GM18907 (cell line): ENCODE measurements around the gene STX1B.
A peak's percentile ranks its signal among the peaks of the same experiment; 100 is the strongest.

ENCODE experiments used
- ATAC-seq: cut with Tn5 transposase; IDR thresholded peaks from one replicate; pipeline ENCODE4 v1.9.1; 2021; ENCODE audit warnings: mild to moderate bottlenecking, moderate library complexity; ENCODE audit not compliant: unreplicated experiment

The STX1B gene

DNA sequence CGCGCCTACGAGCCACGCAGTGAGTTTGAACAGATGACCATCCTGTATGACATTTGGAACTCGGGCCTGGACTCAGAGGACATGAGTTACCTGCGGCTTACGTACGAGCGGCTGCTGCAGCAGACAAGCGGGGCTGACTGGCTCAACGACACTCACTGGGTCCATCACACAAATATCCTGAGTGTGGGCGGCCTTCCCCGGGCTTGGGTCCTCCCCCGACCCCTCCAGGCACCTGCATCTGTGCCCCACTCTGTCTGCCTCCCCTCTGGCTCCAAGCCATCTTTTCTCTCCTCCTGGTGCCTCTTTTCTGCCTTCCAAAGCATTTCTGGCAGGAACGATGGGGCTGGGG lies 30.4 kb downstream of the STX1B start:
- ATAC-seq = no peak

GRCh38 chr16:30979170-30980022 lies 31.0 kb downstream of the STX1B start:
- ATAC-seq = no peak

- ATAC-seq = no peak
Measured at GRCh38 chr16:30977502-30977901, 32.9 kb downstream of the STX1B start.

- no peak for ATAC-seq
Measured at GRCh38 chr16:30976486-30976885, 34.0 kb downstream of the STX1B start.

- no peak for ATAC-seq
Measured at GRCh38 chr16:30974348-30974747, 36.1 kb downstream of the STX1B start.

GRCh38 chr16:30972872-30973271 lies 37.6 kb downstream of the STX1B start:
- no peak for ATAC-seq

DNA sequence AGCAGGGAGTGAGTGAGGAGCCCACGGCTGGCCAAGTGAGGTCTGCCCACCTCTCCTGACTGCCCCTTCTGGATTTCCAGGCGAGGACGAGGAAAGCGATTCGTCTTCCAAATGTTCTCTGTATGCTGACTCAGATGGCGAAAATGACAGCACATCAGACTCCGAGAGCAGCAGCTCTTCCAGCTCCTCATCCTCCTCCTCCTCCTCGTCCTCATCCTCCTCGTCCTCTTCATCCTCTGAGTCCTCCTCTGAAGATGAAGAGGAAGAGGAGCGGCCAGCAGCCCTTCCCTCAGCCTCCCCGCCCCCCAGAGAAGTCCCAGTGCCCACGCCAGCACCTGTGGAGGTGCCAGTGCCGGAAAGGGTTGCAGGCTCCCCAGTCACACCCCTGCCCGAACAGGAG lies 39.1 kb downstream of the STX1B start:
- ATAC-seq = no peak

DNA sequence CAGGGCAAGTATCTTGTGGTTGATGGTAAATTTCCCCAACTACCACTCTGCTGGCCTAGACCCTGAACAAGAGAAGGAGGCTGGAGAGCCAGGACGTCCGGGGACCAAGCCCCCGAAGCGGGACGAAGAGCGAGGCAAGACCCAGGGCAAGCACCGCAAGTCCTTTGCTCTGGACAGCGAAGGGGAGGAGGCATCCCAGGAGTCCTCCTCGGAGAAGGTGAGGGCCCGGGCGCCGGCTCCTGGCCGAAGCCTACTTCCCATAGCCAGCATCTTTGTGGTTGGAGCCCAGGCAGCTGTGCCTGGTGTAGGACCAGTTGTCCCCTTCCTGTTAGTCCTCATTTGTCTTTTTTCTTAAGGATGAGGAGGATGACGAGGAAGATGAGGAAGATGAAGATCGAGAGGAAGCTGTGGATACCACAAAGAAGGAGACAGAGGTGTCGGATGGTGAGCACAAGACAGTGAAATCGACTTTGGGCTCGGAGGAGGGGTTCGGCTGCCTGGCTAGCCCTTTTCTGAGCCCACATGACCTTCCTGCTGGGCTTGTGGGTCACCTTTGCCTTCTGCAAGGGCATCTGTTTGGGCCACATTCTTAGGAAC lies 41.1 kb downstream of the STX1B start:
- no peak for ATAC-seq

DNA sequence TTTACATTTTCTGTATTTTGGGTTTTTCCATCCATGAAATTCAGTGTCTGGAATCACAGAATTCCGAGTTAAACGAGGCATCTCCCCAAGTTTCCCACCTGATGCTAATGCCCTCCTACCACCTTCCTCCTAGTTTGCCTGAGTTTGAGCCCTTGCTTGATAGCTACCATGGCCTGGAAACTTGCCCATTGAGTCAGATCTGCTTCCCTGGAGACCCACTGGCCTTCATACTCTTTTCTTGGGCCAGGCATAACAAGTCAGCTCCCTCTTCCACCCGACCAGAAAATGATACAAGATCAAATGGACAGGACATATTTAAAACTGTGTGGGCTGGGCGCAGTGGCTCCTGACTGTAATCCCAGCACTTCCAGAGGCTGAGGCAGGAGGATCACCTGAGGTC lies 42.6 kb downstream of the STX1B start:
- no peak for ATAC-seq

DNA sequence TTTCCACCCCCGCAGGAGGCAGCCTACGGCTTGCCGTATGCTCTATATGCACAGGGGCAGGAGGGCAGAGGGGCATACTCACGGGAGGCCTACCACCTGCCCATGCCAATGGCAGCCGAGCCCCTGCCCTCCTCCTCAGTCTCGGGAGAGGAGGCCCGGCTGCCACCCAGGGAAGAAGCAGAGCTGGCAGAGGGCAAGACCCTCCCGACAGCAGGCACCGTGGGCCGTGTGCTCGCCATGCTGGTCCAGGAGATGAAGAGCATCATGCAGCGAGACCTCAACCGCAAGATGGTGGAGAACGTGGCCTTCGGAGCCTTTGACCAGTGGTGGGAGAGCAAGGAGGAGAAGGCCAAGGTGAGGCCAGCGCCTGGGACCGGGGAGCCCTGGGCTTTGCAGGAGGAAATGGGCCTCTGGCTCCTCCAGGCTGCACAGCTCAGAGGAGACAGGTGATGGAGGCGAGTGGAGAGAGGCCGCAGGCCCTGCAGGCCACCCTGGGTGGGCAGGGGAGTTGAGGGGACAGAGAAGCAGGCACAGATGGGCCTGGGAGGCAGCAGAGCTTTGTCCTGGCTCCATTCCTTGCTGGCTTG lies 44.3 kb downstream of the STX1B start:
- no peak for ATAC-seq

DNA sequence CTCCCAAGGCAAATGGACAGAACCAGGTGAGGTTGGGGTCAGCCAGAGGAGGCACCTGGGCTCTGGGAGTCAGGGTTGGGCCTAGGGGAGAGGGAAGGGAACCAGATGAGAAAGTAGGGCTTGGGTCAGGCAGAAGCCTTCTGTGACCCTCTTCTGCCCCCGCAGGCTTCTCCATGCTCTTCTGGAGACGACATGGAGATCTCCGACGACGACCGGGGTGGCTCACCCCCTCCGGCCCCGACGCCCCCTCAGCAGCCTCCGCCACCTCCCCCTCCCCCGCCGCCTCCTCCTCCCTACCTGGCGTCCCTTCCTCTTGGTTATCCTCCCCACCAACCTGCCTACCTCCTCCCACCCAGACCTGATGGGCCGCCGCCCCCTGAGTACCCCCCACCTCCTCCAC lies 45.0 kb downstream of the STX1B start:
- no peak for ATAC-seq

DNA sequence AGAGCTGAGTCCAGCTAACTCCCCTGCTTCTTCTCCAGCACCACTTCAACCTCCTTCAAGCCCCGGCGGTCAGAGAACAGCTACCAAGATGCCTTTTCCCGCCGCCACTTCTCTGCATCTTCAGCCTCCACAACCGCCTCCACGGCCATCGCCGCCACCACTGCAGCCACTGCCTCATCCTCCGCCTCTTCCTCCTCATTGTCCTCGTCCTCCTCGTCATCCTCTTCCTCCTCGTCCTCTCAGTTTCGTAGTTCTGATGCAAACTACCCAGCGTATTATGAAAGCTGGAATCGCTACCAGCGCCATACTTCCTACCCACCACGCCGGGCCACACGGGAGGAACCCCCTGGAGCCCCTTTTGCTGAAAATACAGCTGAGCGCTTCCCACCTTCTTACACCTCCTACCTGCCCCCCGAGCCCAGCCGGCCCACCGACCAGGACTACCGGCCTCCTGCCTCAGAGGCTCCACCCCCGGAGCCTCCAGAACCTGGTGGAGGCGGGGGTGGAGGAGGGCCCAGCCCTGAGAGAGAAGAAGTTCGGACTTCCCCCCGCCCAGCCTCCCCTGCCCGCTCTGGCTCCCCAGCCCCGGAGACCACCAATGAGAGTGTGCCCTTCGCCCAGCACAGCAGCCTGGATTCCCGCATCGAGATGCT lies 45.7 kb downstream of the STX1B start:
- no peak for ATAC-seq

DNA sequence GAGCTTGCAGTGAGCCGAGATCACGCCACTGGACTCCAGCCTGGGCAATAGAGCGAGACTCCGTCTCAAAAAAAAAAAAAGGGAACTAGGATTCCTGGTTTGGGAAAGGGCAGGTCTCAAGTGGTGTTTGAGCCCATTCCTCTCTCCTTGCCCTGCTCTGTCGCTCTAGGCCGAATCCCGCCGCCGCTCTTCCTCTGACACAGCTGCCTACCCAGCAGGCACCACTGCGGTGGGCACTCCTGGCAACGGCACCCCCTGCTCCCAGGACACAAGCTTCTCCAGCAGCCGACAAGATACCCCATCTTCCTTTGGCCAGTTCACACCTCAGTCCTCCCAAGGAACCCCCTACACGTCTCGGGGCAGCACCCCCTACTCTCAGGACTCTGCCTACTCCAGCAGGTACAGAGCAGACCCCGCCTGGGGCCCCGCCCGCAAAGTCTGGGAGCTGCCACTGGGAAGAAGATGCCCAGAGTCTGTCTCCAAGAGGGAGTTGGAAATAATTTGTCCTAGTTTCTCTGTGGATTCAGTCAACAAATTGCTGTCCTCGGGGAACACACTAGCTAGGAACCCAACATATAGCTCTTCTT lies 46.4 kb downstream of the STX1B start:
- no peak for ATAC-seq

DNA sequence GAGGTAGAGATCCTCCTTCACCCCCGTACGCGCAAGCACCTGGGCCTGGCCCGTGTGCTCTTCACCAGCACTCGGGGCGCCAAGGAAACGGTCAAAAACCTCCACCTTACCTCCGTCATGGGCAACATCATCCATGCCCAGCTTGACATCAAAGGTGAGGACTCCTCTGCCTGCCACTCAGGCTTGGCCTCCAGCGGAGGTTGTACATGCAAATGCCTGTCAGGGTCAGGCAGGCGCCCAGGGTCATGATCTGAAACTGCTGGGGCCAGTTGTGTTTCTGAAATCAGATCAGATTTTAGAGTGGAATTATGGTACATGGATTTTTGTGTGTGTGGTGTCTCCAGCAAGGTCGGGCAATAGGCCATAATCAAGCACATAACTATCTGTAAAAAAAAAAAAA lies 49.1 kb downstream of the STX1B start:
- ATAC-seq = no peak

- peak; percentile 16 for ATAC-seq
Measured at GRCh38 chr16:30958175-30959079, 52.0 kb downstream of the STX1B start.

DNA sequence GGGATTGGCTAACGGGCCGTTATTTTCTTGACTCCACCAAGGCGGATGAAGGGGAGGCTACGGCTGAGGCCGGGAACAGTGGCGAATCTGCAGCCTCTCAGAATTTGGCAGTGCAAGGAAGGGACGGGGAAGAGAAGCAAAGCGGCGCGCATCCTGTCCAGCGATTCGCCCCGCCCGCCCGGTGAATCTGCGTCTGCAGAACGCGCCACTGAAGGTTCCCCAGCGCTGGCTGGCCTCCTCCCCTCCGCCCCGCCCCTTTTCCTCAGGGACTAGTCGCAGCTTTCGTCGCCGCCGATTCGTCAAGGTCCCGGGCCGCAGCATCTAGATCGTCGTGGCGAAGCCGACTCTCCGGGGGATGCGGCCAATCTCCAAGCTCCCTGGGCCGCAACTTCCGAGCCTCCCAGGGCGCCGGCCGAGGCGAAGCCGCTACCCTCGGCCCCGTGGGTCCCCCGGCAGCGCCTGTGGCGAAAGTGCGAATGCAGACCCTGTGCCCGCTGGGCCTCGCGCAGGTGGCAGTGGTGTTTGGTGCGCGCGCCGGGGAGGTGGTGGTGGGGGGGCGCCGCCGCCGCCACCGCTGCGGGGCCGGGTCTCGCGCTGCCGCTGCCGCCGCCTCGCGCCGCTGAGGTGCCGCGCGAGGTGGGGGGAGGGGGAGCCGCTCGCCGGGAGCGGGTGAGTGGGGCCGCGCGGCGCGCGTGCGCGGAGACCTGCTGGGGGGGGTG lies 52.8 kb downstream of the STX1B start, which contains the start of gene SETD1A:
SETD1A (plus strand) TSS at position 299 of the 719 bp plus-strand sequence. CDS start 978 bp downstream, outside the sequence.
- ATAC-seq = peak; percentile 72

- ATAC-seq = peak; percentile 51
Measured at GRCh38 chr16:30956601-30957455, 53.6 kb downstream of the STX1B start.

DNA sequence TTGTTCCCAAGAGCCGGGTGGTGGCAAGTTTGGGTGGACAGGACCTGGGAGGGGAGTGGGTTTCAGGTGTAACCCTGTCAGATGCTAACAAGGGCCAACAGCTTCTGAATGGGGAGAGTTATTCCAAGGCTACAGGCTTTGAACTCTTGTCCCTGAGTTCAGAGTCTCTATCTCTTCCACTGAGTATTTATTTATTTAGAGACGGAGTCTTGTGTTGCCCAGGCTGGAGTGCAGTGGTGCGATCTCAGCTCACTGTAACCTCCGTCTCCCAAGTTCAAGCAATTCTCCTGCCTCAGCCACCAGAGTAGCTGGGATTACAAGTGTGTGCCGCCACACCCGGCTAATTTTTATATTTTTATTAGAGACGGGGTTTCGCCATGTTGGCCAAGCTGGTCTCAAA lies 55.4 kb downstream of the STX1B start:
- ATAC-seq = no peak
